HG03342 (cell line): ENCODE data around the gene CFAP54.
"Not testable (repeated sequence)": the region's sequence is repeated elsewhere in the genome, so short reads cannot be mapped to it uniquely, and the experiment has no call there.

Source experiments
- ATAC-seq: cut with Tn5 transposase; IDR thresholded peaks from one replicate; pipeline ENCODE4 v1.9.1; 2021; ENCODE audit warnings: mild to moderate bottlenecking, moderate library complexity; ENCODE audit not compliant: unreplicated experiment

CFAP54 gene

DNA sequence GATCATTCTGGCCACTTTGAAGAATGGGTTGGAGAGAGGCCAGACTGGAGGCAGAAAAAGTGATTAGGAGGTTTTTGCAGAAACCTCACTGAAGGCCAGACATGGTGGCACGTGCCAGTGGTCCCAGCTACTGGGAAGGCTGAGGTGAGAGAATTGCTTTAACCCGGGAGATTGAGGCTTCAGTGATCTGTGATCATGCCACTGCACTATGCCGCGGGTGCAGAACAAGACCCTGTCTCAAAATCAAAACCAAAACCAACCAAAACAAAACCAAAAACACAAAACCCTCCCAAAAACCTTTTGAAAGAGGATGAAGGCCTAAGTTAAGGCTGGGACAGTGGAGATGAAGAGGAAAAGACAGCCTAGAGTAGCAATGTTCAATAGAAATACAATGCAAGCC lies 15.2 kb upstream of the CFAP54 start:
- ATAC-seq: no peak

DNA sequence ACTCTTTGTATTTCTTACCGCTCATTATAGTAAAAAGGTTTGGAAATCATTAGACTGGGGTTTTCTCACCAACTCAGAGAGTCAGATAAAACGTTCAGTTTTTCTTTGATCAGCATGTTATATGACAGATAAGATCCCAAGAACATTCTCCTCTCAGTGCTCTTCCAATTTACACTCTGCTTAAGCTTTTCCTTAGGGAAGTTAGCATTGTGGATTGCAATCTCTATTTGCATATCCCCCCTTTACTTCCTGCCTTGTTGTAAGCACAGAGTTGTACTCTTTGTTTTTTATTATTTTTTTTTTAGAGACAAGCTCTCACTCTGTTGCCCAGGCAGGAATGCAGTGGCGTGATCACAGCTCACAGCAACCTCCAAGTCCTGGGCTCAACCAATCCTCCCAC lies 11.4 kb upstream of the CFAP54 start:
- ATAC-seq: no peak

DNA sequence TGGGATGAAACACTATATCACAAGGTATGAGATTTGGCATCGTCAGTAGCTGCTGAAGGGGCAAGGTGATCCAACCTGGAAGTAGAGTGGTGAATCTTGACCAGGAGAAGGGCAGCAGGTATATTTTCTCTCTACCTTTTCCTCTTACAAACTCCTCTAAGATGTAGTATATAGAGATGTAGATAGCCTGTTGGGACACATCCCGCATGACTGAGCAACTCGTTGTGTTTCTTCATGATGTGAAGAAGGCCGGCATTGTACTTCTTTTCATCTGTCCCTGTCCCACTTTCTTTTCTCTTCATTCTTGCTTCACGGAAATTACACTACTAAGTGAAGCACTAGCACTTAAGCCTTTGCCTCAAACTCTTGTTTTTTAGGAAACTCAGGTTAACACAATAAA lies 7.3 kb upstream of the CFAP54 start:
- ATAC-seq: no peak

GRCh38 chr12:96483116-96483515 lies 6.3 kb upstream of the CFAP54 start:
- ATAC-seq: no peak

DNA sequence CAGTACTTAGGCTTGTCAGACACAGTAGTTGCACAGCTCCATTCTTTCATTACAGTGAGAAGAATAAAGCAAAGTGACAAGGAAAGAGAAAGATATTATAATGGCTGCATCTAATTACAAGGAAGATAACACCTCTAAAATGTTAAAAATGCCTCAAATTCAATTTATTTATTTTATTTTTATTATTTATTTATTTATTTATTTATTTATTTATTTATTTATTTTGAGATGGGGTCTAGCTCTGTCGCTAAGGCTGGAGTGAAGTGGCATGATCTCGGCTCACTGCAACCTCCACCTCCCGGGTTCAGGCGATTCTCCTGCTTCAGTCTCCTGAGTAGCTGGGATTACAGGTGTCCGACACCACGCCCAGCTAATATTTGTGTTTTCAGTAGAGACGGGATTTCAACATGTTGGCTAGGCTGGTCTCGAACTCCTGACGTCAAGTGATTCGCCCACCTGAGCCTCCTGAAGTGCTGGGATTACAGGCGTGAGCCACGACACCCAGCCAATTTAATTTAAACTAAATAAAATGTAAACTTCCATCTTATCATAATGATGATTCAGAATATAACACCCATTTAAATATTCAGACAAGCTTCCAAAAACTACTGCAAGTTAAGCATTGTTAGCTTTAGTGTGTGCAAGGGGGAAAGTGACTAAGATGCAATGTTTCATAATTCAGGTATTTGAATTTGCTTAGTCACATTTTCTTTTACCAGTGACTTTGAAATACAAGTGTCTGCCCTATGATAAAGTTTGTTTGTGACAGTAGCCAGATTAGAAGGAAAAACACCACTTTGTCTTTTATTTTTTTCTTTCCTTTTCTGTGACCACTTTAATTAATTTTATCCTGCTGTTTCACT lies 2.4 kb upstream of the CFAP54 start:
- ATAC-seq: no peak

DNA sequence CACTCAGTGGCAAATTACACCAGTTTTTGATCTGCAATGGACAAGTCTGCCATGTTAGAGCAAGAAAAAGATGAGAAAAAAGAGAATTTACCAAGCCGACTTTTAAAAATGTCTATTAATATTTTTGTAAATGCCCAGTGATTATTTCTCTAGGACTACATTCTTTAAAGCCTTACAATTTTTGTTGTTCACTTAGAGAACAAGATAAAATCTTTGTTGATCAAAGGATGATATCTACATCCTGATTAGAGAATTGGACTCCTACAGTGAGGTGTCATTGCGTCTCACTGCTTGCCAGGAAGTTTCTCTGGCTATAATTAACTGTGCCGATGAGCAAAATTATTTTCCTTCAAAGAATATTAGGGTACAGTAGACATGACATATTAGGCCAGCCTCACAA lies 1.7 kb upstream of the CFAP54 start:
- ATAC-seq: no peak

- no peak for ATAC-seq
Observed at GRCh38 chr12:96493106-96493505, 3.7 kb downstream of the CFAP54 start.

- not testable (repeated sequence) for ATAC-seq
Observed at GRCh38 chr12:96494154-96494553, 4.8 kb downstream of the CFAP54 start.

DNA sequence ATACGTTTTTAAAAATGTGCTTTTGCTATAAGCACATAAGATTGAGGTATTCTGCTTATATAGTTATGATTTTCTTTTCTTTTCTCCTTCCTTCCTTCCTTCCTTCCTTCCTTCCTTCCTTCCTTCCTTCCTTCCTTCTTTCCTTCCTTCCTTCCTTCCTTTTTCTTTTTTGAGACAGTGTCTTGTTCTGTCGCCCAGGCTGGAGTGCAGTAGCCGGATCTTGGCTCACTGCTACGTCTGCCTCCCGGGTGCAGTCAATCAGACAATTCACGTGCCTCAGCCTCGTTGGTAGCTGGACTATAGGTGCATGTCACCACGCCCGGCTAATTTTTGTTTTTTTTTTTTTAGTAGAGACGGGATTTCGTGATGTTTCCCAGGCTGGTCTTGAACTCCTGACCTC lies 5.8 kb downstream of the CFAP54 start:
- no peak for ATAC-seq

DNA sequence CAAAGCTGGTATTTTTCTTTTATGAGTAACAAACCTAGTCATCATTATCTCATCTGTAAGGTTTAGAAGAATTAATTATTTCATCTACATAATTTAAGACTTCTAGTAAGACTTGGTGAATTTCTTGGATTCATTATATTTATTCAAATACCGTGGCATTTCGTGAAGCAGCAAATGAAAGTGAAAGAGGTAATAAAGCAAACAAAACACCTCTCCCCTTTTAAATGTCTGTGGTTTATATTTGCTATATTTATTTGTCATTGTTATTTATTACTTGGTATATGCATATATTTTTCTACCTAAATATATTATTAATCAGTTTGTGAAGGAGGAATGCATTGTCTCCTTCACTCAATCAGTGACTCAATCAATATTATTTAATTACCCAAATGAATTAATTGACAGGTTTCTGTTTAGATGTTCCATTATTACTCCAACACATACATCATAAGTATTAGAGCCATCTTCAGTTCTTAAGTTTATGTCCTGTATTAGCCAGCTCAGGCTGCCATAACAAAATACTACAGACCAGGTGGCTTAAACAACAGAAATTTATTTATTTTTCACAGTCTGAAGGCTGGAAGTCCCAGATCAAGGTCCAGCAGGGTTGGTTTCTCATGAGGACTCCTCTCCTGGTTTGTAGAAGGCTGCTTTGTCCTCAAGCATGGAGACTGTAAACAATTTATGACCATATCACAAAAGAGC lies 6.6 kb downstream of the CFAP54 start:
- peak; percentile 64 for ATAC-seq

DNA sequence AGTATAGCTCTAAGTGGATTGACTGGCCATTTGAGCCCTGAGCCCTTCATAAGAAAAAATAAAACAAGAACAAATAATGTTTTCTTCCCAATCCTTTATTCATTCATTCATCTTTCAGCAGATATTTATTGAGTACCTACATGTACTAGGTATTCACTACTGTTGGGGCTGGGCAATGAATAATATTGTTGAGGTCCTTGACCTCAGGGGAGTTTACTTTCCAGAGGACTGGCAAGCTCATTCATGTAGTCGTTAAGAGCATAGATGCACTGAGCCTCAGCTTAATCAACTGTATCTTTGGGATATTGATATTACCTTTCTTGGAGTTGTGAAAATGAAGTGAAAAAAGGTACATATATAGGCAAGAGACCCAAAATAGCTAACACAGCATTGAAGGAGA lies 7.6 kb downstream of the CFAP54 start:
- no peak for ATAC-seq

- ATAC-seq: no peak
Observed at GRCh38 chr12:96497855-96498254, 8.5 kb downstream of the CFAP54 start.

GRCh38 chr12:96500693-96501092 lies 11.3 kb downstream of the CFAP54 start:
- no peak for ATAC-seq

DNA sequence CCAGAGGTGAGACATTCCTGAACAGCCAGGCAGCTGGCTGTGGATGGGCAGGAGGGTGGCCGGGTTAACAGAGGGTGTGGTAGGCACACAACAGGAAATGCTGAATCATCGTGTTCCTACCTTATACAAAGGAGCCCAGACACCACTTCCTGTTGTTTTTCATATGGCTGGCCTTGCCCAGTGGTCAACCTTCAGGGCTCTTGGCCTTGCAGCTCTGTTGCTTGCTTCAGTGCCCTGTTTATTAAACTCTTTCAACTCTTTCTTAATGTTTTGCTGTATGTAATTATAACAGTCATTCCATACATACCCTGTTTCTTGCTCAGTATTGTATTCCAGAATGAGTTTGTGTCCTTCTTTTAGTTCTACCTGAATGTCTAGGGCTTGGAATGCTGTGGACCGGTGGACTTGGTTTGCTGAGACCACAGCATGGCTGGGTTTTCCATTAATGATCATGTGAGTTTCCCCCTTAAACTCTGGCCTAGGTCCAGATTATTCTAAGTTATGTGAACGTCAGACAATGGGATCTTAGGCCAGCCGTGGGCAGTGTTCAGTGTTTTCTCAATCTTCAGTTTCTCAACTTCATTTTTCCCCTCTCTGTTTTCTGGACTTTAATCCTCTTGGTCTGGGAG lies 11.9 kb downstream of the CFAP54 start:
- peak; percentile 72 for ATAC-seq

GRCh38 chr12:96501908-96502307 lies 12.5 kb downstream of the CFAP54 start:
- no peak for ATAC-seq

- peak; percentile 57 for ATAC-seq
Observed at GRCh38 chr12:96502477-96502876, 13.1 kb downstream of the CFAP54 start.

DNA sequence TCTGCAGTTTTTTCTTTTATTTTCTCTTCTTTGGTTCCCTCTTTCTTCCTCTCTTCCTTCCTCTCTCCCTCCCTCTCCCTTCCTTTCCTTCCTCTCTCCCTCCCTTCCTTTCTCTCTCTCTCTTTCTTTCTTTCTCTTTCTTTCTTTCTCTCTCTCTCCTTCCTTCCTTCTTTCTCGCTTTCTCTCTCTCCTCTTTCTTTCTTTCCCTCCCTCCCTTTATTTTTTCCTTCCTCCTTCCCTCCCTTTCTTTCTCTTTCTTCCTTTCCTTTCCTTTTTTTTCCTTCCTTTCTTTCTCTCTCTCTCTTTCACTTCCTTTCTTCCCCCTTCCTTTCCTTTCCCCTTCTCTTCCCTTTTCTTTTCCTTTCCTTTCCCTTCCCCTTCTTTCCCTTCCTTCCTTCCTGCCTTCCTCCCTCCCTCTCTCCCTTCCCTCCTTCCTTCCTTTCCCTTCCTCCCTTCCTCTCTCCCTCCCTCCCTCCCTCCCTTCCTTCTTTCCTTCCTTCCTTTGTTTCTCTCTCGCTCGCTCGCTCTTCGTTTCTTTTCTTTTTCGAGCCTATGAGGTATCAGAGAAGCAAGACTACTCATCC lies 13.7 kb downstream of the CFAP54 start:
- no peak for ATAC-seq

DNA sequence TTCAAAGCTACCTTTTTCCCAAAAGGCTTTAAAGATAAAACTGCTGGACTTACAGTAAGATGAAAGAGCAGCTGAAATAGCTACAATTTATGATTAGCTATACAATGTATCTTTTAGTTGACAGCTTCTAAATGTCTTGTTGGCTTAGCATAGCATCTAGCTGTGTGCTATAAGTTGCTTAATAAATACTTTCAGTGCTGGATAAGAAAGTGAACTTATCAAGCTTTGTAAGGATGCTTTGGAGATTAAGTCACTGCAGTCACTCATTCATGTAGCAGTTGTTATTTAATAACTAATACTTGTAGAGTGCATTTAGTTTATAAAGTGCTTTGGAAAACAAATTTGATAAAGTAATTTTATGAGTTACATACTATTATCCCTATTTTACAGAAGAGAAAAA lies 14.6 kb downstream of the CFAP54 start:
- no peak for ATAC-seq

DNA sequence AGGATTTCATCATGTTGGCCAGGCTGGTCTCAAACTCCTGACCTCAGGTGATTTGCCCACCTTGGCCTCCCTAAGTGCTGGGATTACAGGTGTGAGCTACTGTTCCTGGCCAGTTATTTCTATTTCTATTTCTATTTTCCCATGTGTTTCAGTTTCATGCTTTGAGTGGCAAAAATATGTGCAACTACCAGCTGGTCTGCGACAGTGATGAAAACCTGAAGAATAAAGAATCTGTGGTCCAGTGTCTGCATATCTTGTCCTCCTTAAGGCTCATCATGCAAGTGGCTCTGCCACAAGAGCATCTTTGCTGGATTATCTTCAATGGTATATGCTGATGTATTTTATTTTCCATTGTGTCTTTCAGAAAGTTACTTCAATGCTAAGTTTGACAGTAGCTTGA lies 17.4 kb downstream of the CFAP54 start:
- no peak for ATAC-seq

DNA sequence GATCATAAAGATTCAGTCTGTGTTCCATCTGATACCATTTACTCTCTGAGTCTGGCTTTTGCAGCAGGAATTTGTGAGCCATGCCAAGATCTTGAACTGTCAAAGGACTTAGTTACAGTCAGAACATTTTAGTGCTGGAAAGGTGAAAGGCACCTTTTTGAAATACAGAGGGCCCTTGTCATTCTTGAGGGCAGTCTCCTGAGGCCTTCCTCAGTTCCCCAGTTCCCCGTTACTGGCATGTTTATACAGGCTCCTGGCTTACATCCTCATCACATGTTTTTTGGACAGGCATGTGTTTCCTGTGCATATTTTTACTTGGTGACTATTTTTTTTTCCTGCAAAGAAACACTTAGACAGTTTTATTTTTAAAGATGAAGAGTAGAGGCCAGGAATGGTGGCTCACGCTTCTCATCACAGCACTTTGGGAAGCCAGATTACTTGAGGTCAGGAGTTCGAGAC lies 21.0 kb downstream of the CFAP54 start:
- ATAC-seq: no peak

- ATAC-seq: no peak
Observed at GRCh38 chr12:96513166-96513565, 23.8 kb downstream of the CFAP54 start.
